Measurements from ENCODE around the gene IGSF3. TPM values are rescaled to one million over a fixed set of nuclear protein-coding genes. Genes with fewer than 3 reads are reported as not detected.

IGSF3 gene
- total RNA-seq, 4 donors from 2014 or later: 0.25 to 1.2 (median 0.72) TPM

DNA sequence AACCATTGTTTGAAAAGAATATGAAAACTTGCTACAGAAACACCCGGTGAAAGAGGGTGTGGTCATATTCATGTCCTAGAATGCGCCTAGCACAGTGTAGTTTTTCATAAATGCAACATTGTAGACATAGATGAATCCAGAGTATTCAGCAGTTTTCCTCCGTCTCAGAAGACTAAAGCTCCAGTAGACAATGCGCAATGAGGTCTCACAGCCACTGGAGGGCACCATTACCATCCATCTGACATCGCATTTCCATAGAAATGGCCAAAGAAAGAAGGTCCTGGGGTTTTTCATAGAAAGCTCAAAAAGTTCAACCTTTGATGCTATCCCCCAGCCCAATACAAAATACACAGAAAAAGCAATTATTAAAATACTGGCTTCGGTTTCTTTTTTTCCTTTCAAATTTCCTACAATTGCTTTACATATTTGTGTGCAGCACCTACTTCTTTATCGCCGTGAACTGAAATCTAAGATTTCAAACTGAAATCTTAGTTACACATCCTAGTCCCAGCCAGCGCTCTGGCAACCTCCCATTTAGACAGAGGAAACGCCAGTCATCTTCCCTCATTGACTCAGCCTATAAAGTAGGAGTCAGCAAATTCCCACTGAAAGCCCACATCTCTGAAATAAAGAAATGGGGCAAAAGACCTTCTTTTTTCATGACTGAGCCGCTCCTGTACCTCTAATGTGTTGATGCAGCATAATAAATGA, 92.8 kb downstream of the IGSF3 start:
- no peak for ATAC-seq
- Histone ChIP-seq H3K4me3 (no peak overlapping the region), H3K36me3 (no peaks in the 10 kb centered on the region), H3K27ac (no peak overlapping the region), H3K9me3 (no peaks in the 10 kb centered on the region), H3K4me1 (peaks cover 3 to 10% of the 10 kb centered on the region in 2 donors), H3K27me3 (peaks cover 0 to 3% (median 0%) of the 10 kb centered on the region in 3 donors)
- intact Hi-C loops (cut with DNase I; ENCODE audit: low total_unique reads): loop anchor here (1.0 to 5.0 kb wide), 3 partner anchors 22 to 483 kb away; partner anchors contain the start of gene ATP1A1
- no peak for TF ChIP-seq POLR2A (IDR thresholded peaks at IDR 0.05)
- TF ChIP-seq, protein P1, sequence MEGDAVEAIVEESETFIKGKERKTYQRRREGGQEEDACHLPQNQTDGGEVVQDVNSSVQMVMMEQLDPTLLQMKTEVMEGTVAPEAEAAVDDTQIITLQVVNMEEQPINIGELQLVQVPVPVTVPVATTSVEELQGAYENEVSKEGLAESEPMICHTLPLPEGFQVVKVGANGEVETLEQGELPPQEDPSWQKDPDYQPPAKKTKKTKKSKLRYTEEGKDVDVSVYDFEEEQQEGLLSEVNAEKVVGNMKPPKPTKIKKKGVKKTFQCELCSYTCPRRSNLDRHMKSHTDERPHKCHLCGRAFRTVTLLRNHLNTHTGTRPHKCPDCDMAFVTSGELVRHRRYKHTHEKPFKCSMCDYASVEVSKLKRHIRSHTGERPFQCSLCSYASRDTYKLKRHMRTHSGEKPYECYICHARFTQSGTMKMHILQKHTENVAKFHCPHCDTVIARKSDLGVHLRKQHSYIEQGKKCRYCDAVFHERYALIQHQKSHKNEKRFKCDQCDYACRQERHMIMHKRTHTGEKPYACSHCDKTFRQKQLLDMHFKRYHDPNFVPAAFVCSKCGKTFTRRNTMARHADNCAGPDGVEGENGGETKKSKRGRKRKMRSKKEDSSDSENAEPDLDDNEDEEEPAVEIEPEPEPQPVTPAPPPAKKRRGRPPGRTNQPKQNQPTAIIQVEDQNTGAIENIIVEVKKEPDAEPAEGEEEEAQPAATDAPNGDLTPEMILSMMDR (IDR thresholded peaks at IDR 0.05 in 4 of 5, conservative IDR thresholded peaks at IDR 0.05 in 1 of 5): peak; percentile 52 to 86 (median 75)
- peak in 1 of 2 donors; percentile 37 for DNase-seq
- in situ Hi-C loops (cut with MboI; ENCODE audit: low sequenced_read_pairs in 4 of 4): loop anchor here in 2 of 4 donors (10.0 to 25.0 kb wide), 2 partner anchors 463 to 480 kb away; no protein-coding TSS in a partner anchor

DNA sequence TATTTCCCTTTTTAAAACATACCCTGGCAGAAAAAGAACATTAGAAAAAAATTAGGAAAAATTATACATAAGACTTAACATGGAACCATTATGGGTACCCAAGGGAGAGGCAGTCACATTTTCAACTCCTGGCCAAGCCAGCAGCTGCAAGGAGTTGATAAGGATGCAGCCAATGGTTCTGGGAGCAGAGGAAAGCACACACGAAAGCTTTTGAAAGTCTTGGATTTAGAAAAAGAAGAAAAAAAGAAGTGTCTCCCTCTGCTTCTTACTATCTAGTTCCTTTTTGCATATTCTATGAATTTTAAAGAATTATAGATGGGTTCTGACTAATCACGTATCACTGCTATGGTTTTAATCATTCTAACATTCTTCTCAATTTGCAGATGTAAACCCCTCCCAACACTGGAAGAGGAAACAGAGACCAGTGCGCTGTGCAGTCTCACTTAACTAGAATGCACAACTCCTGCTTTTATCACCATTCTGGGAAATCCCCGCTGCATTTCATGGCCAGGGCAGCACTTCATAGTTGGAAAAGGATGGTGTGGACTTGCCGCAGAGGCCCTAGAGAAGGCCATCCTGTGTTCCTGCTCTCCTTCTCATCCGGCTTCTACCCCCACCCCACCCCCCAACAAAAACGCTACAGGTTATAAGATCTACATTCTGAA, 94.0 kb downstream of the IGSF3 start:
- no peaks in the 10 kb centered on the region for H3K9me3 ChIP-seq
- DNase-seq (no peak), ATAC-seq (no peak)
- H3K4me3 ChIP-seq: no peak overlapping the region
- in situ Hi-C loops (cut with MboI; ENCODE audit: low sequenced_read_pairs in 4 of 4): loop anchor here in 1 of 4 donors (10.0 kb wide), 1 partner anchor 481 kb away; no protein-coding TSS in a partner anchor
- TF ChIP-seq POLR2A (IDR thresholded peaks at IDR 0.05): no peak
- TF ChIP-seq, protein P1 (IDR thresholded peaks at IDR 0.05 in 4 of 5, conservative IDR thresholded peaks at IDR 0.05 in 1 of 5): no peak
- peaks cover 0 to 3% (median 0%) of the 10 kb centered on the region in 3 donors for H3K27me3 ChIP-seq
- H3K36me3 ChIP-seq: no peaks in the 10 kb centered on the region
- no peak overlapping the region for H3K27ac ChIP-seq
- peaks cover 11% of the 10 kb centered on the region in 2 donors for H3K4me1 ChIP-seq
- intact Hi-C loops (cut with DNase I; ENCODE audit: low total_unique reads): loop anchor here (1.0 to 5.0 kb wide), 3 partner anchors 23 to 484 kb away; partner anchors contain the start of gene ATP1A1

DNA sequence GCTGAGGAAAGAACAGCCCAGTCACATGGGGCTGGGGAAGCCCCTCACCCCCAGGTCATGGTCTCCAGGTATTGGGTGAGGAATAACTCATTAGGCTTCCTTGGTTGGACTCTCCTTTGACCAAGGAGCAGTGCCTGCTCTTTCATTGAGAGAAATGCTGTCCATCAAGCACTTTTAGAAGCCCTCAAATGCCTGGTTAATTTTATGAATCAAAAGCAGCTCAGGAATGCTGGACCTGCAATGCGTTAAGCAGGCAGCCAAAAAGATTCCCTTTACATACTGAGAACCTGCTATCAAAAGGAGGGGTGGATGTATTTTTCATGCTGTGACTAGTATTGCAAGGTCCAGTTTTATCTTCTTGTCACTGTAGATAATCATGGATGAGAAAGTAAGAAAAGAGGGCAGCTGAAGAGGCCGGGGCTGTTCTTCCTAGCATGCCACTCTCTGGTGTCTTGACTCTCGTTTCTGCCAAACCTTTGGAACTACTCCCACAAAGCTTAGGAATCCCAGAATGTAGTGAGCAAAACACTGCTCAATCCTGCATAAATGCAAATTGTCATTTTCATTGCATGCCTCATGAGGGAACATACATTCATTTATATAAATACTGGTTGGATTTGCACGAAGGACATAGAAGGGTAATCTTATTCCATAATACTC, 94.6 kb downstream of the IGSF3 start:
- in situ Hi-C loops (cut with MboI; ENCODE audit: low sequenced_read_pairs in 4 of 4) (loop anchor here in 1 of 4 donors (10.0 kb wide), 1 partner anchor 482 kb away; no protein-coding TSS in a partner anchor), intact Hi-C loops (cut with DNase I; ENCODE audit: low total_unique reads) (loop anchor here (5.0 kb wide), 2 partner anchors 201 to 484 kb away; partner anchors contain the start of gene ATP1A1)
- TF ChIP-seq, protein P1 (IDR thresholded peaks at IDR 0.05 in 4 of 5, conservative IDR thresholded peaks at IDR 0.05 in 1 of 5): no peak
- TF ChIP-seq POLR2A (IDR thresholded peaks at IDR 0.05): no peak

DNA sequence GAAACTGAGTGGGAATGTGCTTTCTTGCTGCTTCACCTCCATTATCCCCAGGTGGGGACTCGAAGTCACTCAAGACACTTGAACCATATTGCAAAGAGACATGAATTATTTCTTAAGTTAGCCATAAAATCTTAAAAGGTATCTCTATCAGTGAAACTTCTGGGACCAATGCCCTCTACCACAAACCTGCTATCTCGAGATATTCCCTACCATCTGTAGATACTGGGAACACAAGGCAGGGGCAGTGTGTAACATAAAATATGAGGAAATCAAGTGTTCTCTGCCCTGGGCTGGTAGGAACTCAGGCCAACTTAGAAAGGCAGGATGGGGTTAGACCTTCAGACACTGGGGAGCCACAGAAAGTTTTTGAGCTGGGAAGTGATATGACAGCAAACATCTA, 95.4 kb downstream of the IGSF3 start:
- in situ Hi-C loops (cut with MboI; ENCODE audit: low sequenced_read_pairs in 4 of 4) (loop anchor here in 1 of 4 donors (10.0 kb wide), 1 partner anchor 483 kb away; no protein-coding TSS in a partner anchor), intact Hi-C loops (cut with DNase I; ENCODE audit: low total_unique reads) (loop anchor here (5.0 kb wide), 2 partner anchors 200 to 485 kb away; partner anchors contain the start of gene ATP1A1)
- Histone ChIP-seq H3K4me3 (no peak overlapping the region), H3K9me3 (no peaks in the 10 kb centered on the region), H3K4me1 (peaks cover 11 to 14% of the 10 kb centered on the region in 2 donors), H3K27ac (no peak overlapping the region), H3K36me3 (no peaks in the 10 kb centered on the region), H3K27me3 (no peaks in the 10 kb centered on the region)
- ATAC-seq (no peak), DNase-seq (no peak)
- no peak for TF ChIP-seq POLR2A (IDR thresholded peaks at IDR 0.05)
- TF ChIP-seq, protein P1 (IDR thresholded peaks at IDR 0.05 in 4 of 5, conservative IDR thresholded peaks at IDR 0.05 in 1 of 5): no peak

More for the DNA sequence above, 94.6 kb downstream of the IGSF3 start:
- no peaks in the 10 kb centered on the region for H3K36me3 ChIP-seq
- DNase-seq (no peak), ATAC-seq (no peak)
- H3K27me3 ChIP-seq: peaks cover 0 to 3% (median 0%) of the 10 kb centered on the region in 3 donors
- H3K4me3 ChIP-seq: no peak overlapping the region
- no peak overlapping the region for H3K27ac ChIP-seq
- H3K4me1 ChIP-seq: peaks cover 11 to 14% of the 10 kb centered on the region in 2 donors
- no peaks in the 10 kb centered on the region for H3K9me3 ChIP-seq

All from gastrocnemius medialis (tissue), 4 donors.